KOPT-K1 (cell line): ENCODE data around the gene ARPC1B.
"Not testable (repeated sequence)": the region's sequence is repeated elsewhere in the genome, so short reads cannot be mapped to it uniquely, and the experiment has no call there.

Experiments used
- H3K27ac ChIP-seq: fragments of 200-600 bp; sonication (generic); 2 replicates; pipeline ENCODE4 v1.5.1; 2016; ENCODE audit warnings: antibody characterized with exemption, mild to moderate bottlenecking, low read depth, low read length; ENCODE audit not compliant: poor library complexity, severe bottlenecking
- H3K36me3 ChIP-seq: fragments of 200-600 bp; sonication (generic); 2 replicates; pipeline ENCODE4 v1.5.1; 2017; ENCODE audit warnings: antibody characterized with exemption, mild to moderate bottlenecking, low read length, moderate library complexity; ENCODE audit not compliant: insufficient read depth
- H3K9me3 ChIP-seq: fragments of 200-600 bp; sonication (generic); 2 replicates; pipeline ENCODE4 v1.5.1; 2017; ENCODE audit warnings: antibody characterized with exemption, low read length, mild to moderate bottlenecking; ENCODE audit not compliant: insufficient read depth, poor library complexity, severe bottlenecking

The ARPC1B gene

DNA sequence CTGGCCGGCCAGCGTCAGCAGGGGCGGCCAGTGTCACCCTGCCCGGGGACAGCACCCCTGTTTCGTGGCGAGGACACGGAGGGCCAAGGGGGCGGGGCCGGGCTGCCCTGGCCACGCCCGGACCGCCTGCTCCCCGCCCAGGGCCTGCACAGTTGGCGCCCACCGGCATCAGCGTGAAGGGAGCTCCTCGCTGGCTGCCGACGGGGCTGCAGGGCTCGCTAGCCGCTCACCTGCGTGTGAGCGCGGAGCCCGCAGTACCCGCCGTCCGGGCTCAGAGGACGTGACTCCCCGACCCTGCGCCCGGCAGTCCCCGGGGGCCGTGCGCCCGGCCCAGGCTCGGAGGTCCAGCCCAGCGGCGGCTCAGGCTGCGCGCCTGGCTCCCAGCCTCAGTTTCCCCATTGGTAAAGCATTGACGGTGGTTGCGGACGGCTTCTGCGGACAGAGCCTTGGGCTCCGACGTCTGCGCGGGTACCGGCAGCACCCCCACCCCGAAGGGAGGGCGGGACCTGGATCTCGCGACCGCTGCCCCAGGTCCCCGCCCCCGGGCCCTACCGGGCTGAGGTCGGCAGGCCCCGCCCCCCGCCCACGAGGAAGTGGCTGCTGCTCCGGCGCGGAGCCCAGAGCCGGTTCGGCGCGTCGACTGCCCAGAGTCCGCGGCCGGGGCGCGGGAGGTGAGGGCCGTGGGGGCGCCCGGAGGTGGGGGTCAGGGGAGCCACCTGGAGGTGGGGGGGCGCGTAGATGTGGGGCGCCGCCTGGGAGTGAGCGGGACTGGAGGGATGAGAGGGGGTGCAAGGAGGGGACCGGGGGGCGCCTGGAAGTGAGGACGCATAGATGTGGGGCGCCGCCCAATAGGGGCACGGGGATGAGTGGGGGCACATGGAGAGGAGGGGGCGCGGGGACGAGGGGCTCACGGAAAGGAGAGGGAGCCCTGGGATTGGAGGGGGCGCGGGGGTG, at the start of gene ARPC1B:
Gene ARPC1B, plus strand, starts transcription at position 620 of the 954 bp plus-strand sequence. CDS start 10,985 bp downstream, outside the sequence.
- Histone ChIP-seq H3K9me3 (no peaks in the 10 kb centered on the region), H3K27ac (peak within 1 kb of the TSS; percentile 84), H3K36me3 (peaks cover 35% of the 10 kb centered on the region)

DNA sequence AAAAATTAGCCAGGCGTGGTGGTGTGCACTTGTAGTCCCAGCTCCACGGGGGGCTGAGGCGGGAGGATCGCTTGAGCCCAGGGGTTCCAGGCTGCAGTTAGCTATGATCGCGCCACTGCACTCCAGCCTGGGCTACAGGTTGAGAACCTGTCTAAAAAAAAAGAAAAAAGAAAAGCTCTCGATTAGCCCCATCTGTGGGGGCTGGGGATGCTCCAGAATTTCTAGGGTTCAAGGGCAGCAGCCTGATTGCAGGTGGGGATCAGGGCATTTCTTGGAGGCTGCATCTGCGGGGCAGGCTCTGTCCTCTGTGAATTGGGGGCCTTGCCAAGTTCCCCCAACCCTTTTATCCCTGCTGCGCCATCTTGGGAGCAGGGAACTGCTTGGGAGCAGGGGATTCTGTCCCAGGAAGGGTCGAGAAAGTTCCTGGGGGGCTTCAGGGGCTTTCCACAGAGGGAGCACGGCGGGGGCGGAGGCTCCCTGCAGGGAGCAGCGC, 49.5 kb upstream of the ARPC1B start:
- Histone ChIP-seq H3K9me3 (no peaks in the 10 kb centered on the region), H3K36me3 (peaks cover 14% of the 10 kb centered on the region), H3K27ac (peak overlapping the region; percentile 85)

DNA sequence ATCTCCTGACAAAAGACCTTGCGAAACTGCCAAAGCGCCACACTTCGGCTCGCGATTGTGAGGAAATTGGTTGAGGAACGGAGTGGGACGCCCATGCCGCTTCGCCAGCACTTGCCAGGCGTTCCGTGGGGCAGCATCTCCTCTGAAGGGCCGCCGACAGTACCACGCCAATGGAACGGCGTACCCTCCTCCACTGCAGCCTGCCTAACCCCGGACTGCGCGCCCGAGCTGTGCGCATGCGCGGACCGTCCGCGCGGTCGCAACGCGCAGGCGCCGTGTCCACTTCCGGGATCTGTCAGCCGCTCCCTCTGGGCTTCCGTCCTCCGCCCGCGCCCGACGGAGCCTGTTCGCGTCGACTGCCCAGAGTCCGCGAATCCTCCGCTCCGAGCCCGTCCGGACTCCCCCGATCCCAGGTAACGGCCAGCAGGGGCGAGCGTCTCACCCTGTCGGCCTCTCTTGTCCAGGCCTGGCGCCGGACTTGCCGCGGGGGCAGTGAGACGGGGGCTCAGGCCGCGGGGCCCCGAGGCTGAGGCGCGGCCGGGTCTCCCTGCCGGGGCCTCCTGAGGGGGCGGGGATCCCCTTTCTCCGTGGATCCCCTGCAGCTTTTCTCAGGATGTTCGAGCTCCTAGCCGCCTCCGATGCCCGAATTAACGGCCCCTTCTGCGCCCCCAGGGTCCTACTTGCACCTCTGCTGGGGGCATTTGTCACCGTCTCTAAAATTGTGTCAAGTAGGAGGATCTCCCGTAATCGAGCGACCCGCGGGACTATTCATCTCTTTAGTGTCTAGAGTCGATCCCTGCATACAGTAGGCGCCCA, 48.7 kb upstream of the ARPC1B start, which contains the start of gene ARPC1A:
Gene ARPC1A, plus strand, starts transcription at position 307 of the 816 bp plus-strand sequence. CDS start 7,456 bp downstream, outside the sequence.
- H3K27ac ChIP-seq, result peak within 1 kb of the TSS; percentile 85
- peaks cover 22% of the 10 kb centered on the region for H3K36me3 ChIP-seq
- no peaks in the 10 kb centered on the region for H3K9me3 ChIP-seq

DNA sequence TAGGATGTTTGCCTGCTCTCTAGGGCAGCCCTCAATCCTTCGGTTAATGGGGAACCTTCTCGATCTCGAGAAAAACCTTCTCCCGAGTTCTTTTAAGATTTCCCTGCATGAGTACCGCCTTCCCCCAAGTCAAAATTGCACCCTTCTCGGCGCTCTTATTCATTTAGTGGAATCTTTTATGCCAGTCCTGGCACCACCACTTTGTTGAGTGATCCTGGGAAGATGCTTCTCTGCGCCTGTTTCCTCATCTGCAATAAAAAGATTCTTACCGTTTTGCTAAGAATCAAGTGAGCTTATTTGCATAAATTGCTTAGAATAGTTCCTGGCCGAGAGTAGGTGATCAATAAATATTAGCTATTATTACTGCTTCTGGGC, 48.1 kb upstream of the ARPC1B start:
- H3K27ac ChIP-seq, result peak overlapping the region; percentile 85
- H3K9me3 ChIP-seq, result no peaks in the 10 kb centered on the region
- H3K36me3 ChIP-seq, result peaks cover 27% of the 10 kb centered on the region

DNA sequence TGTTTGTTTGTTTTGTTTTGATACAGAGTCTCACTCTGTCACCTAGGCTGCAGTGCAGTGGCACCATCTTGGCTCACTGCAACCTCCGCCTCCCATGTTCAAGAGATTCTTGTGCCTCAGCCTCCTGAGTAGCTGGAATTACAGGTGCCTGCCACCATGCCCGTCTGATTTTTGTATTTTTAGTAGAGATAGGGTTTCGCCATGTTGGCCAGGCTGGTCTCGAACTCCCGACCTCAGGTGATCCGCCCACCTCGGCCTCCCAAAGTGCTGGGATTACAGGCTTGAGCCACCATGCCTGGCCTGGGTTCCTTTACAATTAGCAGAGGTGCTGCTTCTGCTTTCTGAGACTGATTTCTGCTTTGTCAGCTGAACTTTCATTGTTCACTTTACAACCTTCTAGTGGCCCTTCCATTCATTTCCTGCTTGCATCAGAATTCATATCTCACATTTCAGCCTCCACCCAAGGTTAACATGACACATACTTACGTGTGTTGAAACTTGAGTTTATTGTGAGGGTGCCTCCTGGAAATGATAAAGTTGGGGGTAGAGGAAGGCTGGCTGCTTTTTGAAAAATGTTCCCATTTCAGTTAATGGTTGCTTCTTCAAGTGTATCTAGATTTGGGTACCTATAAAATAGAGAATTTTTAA, 44.1 kb upstream of the ARPC1B start:
- not testable (repeated sequence) for H3K9me3 ChIP-seq, H3K27ac ChIP-seq
- H3K36me3 ChIP-seq, result peaks cover 62% of the 10 kb centered on the region

DNA sequence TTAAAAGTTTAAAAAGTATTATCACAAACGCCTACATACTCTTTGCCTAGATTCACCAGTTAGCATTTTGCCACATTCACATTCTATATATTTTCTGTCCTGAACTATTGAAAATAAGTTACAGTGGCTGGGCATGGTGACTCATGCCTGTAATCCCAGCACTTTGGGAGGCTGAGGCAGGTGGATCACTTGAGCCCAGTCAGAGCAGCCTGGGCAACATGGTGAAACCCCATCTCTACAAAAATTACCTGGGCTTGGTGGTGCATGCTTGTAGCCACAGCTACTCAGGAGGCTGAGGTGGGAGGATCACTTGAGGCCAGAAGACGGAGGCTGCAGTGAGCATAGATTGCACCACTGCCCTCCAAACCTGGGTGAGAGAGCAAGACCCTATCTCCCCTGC, 43.5 kb upstream of the ARPC1B start:
- Histone ChIP-seq H3K27ac (no peak overlapping the region), H3K36me3 (peaks cover 67% of the 10 kb centered on the region), H3K9me3 (no peaks in the 10 kb centered on the region)

DNA sequence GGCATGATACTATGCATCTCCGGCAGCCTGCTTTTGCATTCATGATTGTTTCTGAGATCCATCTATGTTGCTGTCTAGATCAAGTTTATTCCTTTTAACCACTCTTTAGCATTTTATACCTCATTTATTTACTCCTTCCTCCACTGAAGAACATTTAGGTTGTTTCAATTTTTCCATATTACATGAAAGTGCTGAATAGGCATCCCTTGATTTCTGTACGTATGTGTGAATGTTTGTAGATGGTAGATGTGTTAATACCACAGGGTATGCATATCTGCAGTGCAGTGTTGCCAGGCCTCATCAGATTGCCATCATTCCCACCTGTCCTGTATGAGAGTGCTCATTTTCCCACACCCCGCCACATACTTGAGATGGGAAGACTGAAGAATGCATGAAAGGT, 34.9 kb upstream of the ARPC1B start:
- H3K27ac ChIP-seq, result no peak overlapping the region

DNA sequence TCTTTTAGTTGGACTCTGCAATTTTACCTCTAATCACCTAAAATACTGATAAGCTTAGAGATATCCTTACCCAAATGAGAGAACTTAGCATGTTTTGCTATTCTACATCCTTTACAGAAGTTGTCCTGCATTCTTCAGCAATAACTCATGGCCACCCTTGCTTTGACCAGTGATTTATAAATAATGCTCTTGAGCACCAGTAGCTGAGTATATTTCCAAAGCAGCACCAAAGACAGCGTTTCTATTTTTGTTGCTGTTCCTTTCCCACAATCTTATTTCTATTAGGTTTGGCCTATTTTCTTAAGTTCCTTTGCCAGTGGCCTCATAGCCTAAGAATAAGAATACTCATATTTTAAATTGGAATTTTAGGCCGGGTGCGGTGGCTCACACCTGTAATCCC, 33.9 kb upstream of the ARPC1B start:
- Histone ChIP-seq H3K9me3 (no peaks in the 10 kb centered on the region), H3K27ac (no peak overlapping the region), H3K36me3 (peaks cover 100% of the 10 kb centered on the region)

More for the DNA sequence above, 34.9 kb upstream of the ARPC1B start:
- Histone ChIP-seq H3K9me3 (no peaks in the 10 kb centered on the region), H3K36me3 (peaks cover 99% of the 10 kb centered on the region)

DNA sequence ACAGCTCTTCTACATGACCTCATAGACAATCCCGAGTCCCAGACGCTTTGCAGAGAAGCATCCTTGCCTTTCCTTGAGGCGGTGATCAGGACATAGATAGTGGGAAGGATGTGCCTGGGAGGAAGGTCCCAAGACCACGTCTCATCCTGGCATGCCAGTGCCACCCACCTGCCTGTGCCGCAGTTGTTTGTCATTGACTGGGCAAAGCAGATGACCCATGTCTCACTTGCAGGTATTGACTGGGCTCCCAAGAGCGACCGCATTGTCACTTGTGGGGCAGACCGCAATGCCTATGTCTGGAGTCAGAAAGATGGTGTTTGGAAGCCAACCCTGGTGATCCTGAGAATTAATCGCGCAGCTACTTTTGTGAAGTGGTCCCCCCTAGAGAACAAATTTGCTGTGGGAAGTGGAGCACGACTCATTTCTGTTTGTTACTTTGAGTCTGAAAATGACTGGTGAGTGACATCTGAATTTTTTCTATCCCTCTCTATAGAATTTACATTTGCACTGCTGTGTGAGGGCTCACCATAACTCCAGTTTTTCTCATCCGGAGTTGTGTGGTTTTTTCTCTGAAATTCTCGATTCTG, 30.4 kb upstream of the ARPC1B start:
- no peak overlapping the region for H3K27ac ChIP-seq
- H3K9me3 ChIP-seq, result no peaks in the 10 kb centered on the region
- H3K36me3 ChIP-seq, result peaks cover 100% of the 10 kb centered on the region

DNA sequence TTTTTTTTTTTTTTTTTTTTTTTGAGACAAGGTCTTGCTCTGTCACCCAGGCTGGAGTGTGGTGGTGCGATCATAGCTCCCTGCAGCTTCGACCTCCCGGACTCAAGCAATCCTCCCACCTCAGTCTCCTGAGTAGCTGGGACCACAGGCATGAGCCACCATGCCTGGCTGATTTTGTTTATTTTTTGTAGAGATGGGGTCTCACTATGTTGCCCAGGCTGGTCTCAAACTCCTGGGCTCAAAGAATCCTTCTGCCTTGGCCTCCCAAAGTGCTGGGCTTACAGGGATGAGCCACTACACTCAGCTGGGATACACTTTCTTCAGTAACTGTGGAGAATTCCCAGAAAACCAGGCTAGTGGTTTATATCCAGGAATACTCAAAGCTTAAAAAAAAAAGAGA, 23.9 kb upstream of the ARPC1B start:
- H3K9me3 ChIP-seq, H3K27ac ChIP-seq: not testable (repeated sequence)
- peaks cover 94% of the 10 kb centered on the region for H3K36me3 ChIP-seq

DNA sequence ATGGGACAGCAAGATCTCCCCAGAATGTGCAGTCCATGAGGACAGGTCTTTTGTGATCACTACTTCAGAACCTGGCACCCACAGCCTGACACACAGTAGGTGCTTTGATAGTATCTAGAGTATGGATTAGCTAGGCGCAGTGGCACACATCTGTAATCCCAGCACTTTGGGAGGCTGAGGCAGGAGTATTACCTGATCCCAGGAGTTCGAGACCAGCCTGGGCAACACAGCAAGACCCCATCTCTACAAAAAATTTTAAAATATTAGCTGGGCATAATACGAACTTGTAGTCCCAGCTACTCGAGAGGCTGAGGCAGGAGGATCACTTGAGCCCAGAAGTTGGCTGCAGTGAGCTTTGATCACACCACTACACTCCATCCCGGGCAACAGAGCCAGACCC, 22.3 kb upstream of the ARPC1B start:
- H3K27ac ChIP-seq, result no peak overlapping the region
- no peaks in the 10 kb centered on the region for H3K9me3 ChIP-seq
- peaks cover 91% of the 10 kb centered on the region for H3K36me3 ChIP-seq

DNA sequence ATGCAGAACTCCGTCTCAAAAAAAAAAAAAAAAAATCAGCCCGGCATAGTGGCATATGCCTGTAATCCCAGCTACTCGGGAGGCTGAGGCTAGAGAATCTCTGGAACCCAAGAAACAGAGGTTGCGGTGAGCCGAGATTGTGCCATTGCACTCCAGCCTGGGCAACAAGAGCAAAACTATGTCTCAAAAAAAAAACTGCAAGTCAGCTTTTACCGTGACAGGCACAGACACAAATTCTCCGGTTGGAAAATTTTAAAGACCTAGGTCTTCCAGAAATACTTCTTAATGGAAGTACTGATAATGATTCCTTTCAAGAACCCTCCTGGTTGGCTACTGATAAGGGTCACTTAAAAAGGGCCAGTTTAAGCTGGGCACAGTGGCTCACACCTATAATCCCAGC, 19.4 kb upstream of the ARPC1B start:
- no peak overlapping the region for H3K27ac ChIP-seq
- H3K9me3 ChIP-seq, result no peaks in the 10 kb centered on the region
- peaks cover 91% of the 10 kb centered on the region for H3K36me3 ChIP-seq

DNA sequence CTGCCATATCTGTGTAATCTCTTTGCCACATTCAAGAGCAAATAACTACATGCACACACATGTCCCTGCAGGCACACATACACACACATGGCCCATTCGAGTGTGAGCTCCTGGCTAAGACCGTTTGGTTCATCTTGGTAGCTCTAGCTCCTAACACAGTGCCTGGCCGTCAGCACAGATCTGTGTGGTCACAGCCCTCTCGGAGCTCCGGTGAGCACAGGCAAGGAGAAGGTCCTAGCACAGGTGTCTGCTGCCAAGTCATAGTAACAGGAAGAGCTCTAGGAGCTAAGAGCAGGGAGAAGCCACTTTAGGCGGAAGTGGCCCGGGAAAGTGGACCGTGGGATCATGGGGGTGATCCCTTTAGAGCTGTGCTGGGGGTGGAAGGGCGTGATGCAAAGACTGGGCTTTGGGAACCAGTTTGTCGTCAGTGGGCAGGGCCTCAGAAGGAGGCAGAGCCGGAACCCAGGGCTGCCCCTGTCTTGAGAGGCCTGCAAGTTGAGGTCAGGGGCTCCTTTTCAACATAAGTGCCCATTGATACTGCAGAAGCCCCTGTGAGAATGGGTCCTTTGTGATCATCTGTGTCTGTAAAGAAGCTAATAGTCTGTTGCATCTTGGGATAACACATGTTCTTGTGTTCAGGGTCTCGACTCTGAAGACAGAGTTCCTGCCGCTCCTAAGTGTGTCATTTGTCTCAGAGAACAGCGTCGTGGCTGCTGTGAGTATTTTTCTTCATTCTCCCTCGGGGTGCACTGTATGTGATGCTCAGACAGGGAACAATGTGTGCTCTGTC, 16.6 kb upstream of the ARPC1B start:
- Histone ChIP-seq H3K9me3 (no peaks in the 10 kb centered on the region), H3K27ac (no peak overlapping the region), H3K36me3 (peaks cover 90% of the 10 kb centered on the region)

DNA sequence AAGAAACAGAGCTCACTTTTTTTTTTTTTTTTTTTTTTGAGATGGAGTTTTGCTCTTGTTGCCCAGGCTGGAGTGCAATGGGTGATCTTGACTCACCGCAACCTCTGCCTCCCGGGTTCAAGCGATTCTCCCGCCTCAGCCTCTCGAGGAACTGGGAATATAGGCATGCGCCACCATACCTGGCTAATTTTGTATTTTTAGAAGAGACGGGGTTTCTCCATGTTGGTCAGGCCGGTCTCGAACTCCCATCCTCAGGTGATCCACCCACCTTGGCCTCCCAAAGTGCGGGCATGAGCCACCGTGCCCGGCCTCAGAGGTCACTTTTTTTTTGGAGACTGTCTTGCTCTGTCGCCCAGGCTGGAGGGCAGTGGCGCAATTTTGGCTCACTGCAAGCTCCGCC, 16.0 kb upstream of the ARPC1B start:
- H3K9me3 ChIP-seq, H3K27ac ChIP-seq: not testable (repeated sequence)
- peaks cover 95% of the 10 kb centered on the region for H3K36me3 ChIP-seq
